G401 (cell line): ENCODE data around the gene OR6C2. TPM values are rescaled to one million over a fixed set of nuclear protein-coding genes. Genes with fewer than 3 reads are reported as not detected.
"Not testable (repeated sequence)": the region's sequence is repeated elsewhere in the genome, so short reads cannot be mapped to it uniquely, and the experiment has no call there.

Experiments used
- DNase-seq: peaks from one replicate; pipeline ENCODE4 v3.0.0-alpha.2; 2015; ENCODE audit warnings: low spot score
- in situ Hi-C: cut with HindIII; loops from 2 replicates; pipeline ENCODE4 v1.10.0; 2016; ENCODE audit warnings: low sequenced_read_pairs, mixed read lengths
- total RNA-seq: library from RNA; depleted of rRNA; stranded (reverse); fragments of >200 nt; shearing (Covaris generic); gene quantifications from 2 replicates; pipeline ENCODE4 v1.2.3, GENCODE V29; 2014; rRNA removed

Gene OR6C2
- total RNA-seq: not detected in 2 replicates

DNA sequence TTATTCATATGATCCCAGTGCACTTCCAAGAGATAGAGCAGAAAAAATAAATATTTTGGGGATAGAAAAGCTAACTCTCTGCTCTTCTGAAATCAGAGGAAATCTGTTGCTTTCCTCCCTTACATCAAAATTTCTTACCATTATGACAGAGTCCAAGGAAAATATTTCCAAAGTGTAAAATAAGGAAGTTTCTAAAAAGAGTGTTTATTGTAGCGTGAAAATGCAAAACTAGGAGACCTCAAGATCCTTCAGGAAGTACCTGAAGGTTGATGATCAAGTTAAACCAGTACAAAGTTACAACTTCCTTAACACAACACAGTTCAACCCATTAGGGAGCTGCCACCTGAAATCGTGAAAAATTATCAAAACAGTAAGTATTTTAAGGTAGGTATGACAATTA lies at the start of gene OR6C2:
OR6C2 (plus strand) TSS at position 301 of the 400 bp plus-strand sequence. CDS start 8,138 bp downstream, outside the sequence.
- no peak for DNase-seq
- in situ Hi-C loops: no loop called here

DNA sequence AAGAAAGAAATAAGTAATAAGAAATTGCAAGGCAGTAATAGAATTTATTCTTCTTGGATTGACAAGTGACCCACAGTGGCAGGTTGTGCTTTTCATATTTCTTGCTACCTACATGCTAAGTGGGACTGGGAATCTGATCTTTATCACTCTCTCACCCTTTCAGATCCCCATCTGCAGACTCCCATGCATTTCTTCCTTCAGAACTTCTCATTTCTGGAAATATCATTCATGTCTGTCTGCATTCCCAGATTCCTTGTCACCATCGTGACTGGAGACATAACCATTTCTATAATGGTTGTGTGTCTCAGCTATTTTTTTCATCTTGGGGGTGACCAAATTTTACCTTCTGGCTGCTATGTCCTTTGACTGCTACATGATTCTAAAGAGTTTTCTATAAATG lies 47.5 kb upstream of the OR6C2 start:
- in situ Hi-C loops: no loop called here
- no peak for DNase-seq

GRCh38 chr12:55400229-55400628 lies 43.6 kb upstream of the OR6C2 start, which contains the start of gene OR6C65:
Gene OR6C65, plus strand, starts transcription at chr12:55400529. Its CDS starts 0 bp downstream, at chr12:55400529.
- no peak for DNase-seq

DNA sequence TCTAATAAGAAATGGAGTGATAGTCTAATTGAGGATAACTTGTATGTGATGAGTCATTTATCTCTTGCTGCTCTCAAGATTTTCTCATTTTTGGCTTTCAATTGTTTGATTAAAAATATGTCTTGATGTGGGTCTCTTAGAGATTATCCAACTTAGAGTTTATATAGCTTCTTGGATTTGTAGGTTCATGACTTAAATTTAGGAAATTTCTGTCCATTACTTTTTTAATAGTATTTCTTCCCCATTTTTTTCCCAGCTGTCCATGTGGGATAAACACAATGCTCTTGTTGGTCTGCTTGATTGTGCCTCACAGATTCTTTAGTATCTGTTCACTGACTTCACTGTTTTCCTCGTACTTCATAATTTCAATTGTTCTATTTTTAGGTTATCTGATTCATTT lies 36.0 kb upstream of the OR6C2 start:
- DNase-seq: no peak
- in situ Hi-C loops: no loop called here

More at GRCh38 chr12:55400229-55400628, 43.6 kb upstream of the OR6C2 start, which contains the start of gene OR6C65:
- in situ Hi-C loops: no loop called here

GRCh38 chr12:55409133-55409532 lies 34.7 kb upstream of the OR6C2 start:
- in situ Hi-C loops, DNase-seq: not testable (repeated sequence)

DNA sequence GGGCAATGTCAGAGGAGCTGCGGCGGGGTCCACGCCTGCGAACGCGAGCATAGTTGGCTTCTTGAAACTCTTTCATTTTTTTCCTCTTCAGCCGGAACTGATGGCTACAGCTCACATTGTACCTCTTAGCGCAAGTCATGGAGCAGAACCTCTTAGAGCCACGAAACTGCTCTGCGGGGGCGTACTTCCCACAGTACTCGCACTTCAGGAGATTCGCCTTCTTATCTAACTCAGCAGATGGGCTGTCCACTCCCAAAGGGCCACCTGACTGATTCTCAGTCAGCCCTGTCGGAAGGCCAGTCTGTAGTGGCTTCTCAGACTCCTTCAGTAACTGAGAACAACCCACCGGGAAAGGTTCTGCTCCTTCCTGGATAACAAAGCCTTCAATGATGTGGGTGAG lies 31.7 kb upstream of the OR6C2 start:
- DNase-seq, in situ Hi-C loops: not testable (repeated sequence)

DNA sequence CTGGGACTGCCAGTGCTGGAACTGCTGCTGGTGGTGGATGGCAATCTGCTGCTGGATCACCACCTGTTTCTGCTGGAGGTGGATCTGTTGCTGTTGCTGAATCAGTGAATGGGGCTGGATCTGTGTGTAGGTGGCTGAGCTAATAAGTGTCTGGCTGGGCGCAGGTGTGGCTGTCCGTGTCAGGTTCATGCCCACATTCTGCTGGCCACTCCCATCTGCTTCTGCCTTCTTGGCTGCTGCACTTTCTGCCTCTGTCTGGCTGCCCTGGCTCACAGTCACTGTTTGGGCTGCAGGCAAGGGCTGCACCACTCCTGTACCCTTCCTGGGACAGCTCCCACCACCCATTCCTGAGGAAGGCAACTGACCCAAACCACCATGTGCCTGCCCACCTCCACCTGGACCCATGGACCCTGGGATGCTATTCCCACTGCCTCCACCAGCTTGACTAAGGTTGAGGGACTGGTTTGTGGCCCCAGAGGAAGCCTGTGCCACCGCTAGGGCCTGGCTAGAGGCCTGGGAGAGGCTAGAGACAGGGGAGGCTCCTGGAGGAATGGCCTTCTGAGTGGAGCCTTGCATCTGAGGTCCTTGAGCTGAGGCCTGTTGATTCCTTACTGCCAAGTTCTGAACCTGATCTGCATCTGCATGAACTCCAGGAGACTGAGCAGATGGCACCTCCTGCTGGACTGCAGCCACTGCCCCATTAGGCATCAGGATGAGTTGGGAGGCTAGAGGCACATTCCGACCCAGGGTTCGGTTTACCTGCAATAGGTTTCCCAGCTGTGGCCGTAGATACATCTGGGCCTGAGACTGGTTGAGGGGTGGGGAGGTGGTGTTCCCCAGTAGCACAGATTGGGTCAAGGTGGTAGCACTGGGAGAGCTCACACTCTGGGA lies 30.1 kb upstream of the OR6C2 start:
- DNase-seq, in situ Hi-C loops: not testable (repeated sequence)

DNA sequence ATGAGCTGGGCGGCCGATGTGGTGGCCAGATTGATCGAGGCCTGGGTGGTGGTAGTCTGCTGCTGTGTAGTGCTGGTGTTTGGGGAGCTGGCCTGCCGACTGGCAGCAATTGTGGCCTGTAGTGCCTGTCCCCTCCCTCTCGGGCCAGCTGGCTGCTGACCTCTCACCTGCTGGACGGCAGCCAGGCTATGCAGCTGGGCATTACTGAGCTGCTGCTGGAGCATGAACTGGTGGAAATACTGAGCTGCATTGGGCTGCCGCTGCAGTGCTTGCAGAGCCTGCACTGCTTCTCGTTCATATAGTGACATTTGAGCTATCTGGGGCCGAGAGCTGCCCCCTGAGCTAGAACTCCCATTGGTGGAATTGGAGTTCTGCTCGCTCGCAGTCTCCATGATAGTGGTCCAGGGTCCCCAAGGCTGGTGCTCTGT lies 29.5 kb upstream of the OR6C2 start:
- in situ Hi-C loops: not testable (repeated sequence)

DNA sequence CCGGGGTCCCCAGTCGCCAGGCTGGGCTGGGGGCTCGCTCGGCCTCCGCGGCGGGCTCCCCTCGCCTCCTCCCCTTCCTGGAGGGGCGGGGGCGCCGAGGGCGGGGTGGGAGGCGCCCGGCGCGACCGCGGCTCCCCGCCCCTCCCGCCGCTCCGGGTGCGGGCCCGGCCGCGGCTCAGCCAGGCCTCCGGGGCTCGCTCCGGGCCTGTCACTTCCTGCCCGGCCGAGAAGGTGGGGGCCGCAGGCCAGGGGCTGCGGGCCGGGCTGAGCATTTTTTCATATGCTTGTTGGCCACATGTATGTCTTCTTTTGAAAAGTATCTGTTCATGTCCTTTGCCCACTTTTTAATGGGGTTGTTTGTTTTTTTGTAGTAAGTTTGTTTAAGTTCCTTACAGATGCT lies 29.0 kb upstream of the OR6C2 start:
- in situ Hi-C loops, DNase-seq: not testable (repeated sequence)

More for the DNA sequence above, 29.5 kb upstream of the OR6C2 start:
- DNase-seq: not testable (repeated sequence)

DNA sequence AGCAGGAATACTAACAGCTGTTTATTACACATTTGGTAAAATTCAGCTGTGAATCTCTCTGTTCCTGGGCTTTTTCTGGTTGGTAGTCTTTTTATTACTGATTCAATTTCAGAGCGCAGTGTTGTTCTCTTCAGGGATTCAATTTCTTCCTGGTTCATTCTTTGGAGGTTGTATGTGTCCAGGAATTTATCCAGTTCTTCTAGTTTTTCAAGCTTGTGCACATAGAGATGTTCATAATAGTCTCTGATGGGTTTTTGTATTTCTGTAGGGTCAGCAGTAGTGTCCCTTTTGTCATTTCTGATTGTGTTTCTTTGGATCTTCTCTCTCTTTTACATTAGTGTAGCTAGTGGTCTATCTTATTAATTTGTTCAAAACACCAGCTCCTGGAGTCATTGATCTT lies 26.9 kb upstream of the OR6C2 start:
- in situ Hi-C loops: no loop called here
- no peak for DNase-seq

- DNase-seq: no peak
- in situ Hi-C loops: no loop called here
Observed at GRCh38 chr12:55420307-55420962, 23.4 kb upstream of the OR6C2 start.

DNA sequence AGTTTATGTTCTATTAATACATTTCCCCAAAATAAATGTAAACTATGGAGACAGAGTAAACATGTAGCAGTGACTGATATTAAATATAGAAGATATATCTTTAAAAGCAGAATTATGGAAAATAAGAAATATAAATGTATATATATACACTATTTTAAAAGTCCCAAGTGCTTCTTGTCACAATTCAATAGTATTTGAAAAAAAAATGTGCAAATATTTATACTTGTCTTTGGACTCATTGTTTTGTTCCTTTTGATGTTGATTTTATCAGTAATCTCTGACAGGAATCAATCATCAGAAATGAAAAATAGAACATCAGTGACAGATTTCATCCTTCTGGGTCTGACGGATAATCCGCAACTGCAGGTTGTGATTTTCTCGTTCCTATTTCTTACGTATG lies 17.9 kb upstream of the OR6C2 start, which contains the start of gene OR6C76:
OR6C76 (plus strand) TSS at position 301 of the 400 bp plus-strand sequence; CDS start at position 301, 0 bp downstream.
- in situ Hi-C loops: no loop called here
- DNase-seq: no peak

GRCh38 chr12:55428331-55429243 lies 15.3 kb upstream of the OR6C2 start:
- no peak for DNase-seq
- in situ Hi-C loops: no loop called here

DNA sequence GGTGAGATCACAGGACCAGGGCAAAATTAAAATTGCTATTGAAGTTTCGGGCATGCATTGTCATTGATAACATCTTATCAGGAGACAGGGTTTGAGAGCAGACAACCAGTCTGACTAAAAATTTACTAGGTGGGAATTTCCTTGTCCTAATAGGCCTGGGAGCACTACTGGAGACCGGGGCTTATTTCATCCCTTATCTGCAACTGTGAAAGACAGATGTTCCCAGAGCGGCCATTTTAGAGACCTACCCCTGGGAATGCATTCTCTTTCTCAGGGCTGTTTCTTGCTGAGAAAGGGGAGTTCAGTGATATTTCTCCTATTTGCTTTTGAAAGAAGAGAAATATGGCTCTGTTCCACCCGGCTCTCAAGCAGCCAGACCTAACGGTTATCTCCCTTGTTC lies 2.6 kb upstream of the OR6C2 start:
- DNase-seq, in situ Hi-C loops: not testable (repeated sequence)

DNA sequence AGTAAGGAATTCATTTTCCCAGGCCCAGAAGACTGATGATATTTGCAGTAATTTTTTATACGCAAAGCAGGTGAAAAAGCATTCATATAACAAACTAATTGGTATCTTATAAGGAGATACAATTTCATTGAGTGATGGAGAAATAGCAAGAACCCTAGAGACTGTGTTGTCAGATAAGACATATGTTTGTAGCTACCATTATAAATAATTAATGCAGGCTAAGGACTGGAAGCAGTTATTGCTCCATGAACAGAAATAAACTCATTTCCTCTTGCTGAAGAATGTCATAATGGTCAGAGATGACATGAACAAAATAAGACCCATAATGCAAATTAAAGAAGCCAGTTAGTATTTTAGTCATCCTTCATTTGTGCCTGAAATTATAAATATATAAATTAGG lies 1.5 kb downstream of the OR6C2 start:
- no peak for DNase-seq
- in situ Hi-C loops: no loop called here

DNA sequence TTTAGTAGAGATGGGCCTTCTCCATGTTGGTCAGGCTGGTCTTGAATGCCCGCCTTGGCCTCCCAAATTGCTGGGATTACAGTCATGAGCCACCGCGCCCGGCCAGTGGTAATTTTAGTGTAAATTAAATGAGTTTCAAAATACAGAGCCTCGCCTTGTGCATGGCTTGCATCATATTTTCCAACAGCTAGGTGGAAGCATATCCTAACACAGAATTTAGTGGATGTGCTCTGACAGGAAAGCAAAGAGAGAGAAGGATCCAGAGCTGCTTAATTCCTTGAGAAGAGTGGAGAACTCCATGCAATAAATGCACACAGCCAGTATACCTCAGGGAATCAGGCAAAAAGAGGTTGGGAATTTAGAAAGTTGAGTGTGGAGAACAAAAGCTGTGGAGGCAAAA lies 2.5 kb downstream of the OR6C2 start:
- in situ Hi-C loops: no loop called here

GRCh38 chr12:55448825-55449224 lies 4.9 kb downstream of the OR6C2 start:
- in situ Hi-C loops: no loop called here
- DNase-seq: no peak

More for the DNA sequence above, 2.5 kb downstream of the OR6C2 start:
- DNase-seq: no peak

- in situ Hi-C loops, DNase-seq: not testable (repeated sequence)
Observed at GRCh38 chr12:55464926-55465325, 21.1 kb downstream of the OR6C2 start.

DNA sequence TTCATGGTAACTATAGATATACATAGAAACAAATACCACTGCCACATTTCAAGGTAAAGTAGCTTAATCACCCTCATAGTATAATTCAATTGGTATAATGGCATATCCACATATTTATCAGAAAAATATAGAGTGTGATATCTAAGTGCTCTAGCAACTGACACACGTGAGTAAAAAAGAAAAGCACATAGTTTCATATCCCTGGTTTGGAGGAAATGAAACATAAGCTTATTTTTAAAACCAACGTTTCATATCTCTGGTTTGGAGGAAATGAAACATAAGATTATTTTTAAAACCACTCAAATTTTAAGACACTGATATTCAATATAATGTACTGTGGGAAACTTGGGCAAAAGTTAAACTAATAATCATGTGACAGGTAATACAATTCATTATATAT lies 24.0 kb downstream of the OR6C2 start:
- in situ Hi-C loops: no loop called here
- no peak for DNase-seq
